GM18502 (cell line): ENCODE data around the gene TAF5.
"Not testable (repeated sequence)": the region's sequence is repeated elsewhere in the genome, so short reads cannot be mapped to it uniquely, and the experiment has no call there.

Experiments
- ATAC-seq: cut with Tn5 transposase; IDR thresholded peaks from one replicate; pipeline ENCODE4 v1.9.1; 2021; ENCODE audit warnings: mild to moderate bottlenecking; ENCODE audit not compliant: unreplicated experiment, poor library complexity

Gene TAF5

GRCh38 chr10:103367782-103368518 is at the start of gene TAF5:
Gene TAF5 (plus strand): TSS chr10:103367976. CDS start chr10:103367990, 14 bp downstream.
- peak; percentile 60 for ATAC-seq

GRCh38 chr10:103327906-103328305 is 39.9 kb upstream of the TAF5 start:
- ATAC-seq = no peak

GRCh38 chr10:103333934-103334520 is 33.7 kb upstream of the TAF5 start:
- no peak for ATAC-seq

GRCh38 chr10:103334567-103334966 is 33.2 kb upstream of the TAF5 start:
- no peak for ATAC-seq

- no peak for ATAC-seq
Observed at GRCh38 chr10:103336370-103336769, 31.4 kb upstream of the TAF5 start.

GRCh38 chr10:103350175-103350516 is 17.6 kb upstream of the TAF5 start:
- ATAC-seq = no peak

- ATAC-seq = peak; percentile 91
Observed at GRCh38 chr10:103350517-103351260, 17.1 kb upstream of the TAF5 start, which contains the start of gene PCGF6. Gene PCGF6 (minus strand): TSS chr10:103351140. CDS start chr10:103351066, 74 bp downstream.

GRCh38 chr10:103353281-103353680 is 14.5 kb upstream of the TAF5 start:
- no peak for ATAC-seq

- ATAC-seq = not testable (repeated sequence)
Observed at GRCh38 chr10:103354567-103354966, 13.2 kb upstream of the TAF5 start.

GRCh38 chr10:103355906-103356599 is 11.7 kb upstream of the TAF5 start:
- ATAC-seq = no peak

GRCh38 chr10:103359493-103359892 is 8.3 kb upstream of the TAF5 start:
- ATAC-seq = not testable (repeated sequence)

- not testable (repeated sequence) for ATAC-seq
Observed at GRCh38 chr10:103360791-103361190, 7.0 kb upstream of the TAF5 start.

GRCh38 chr10:103367379-103367781 is 396 bp upstream of the TAF5 start:
- ATAC-seq = no peak

- ATAC-seq = no peak
Observed at GRCh38 chr10:103373544-103373943, 5.8 kb downstream of the TAF5 start.

GRCh38 chr10:103374263-103374662 is 6.5 kb downstream of the TAF5 start:
- ATAC-seq = no peak

GRCh38 chr10:103382769-103383168 is 15.0 kb downstream of the TAF5 start:
- no peak for ATAC-seq

- no peak for ATAC-seq
Observed at GRCh38 chr10:103394180-103394579, 26.4 kb downstream of the TAF5 start.

GRCh38 chr10:103395754-103396066 is 27.9 kb downstream of the TAF5 start:
- no peak for ATAC-seq

- peak; percentile 99 for ATAC-seq
Observed at GRCh38 chr10:103396067-103396788, 28.5 kb downstream of the TAF5 start, which contains the start of the genes ATP5MK and PDCD11. Gene ATP5MK (minus strand): TSS chr10:103396475. CDS start chr10:103392457, 4,018 bp downstream. Gene PDCD11 (plus strand): TSS chr10:103396626. CDS start chr10:103398427, 1,801 bp downstream.

- no peak for ATAC-seq
Observed at GRCh38 chr10:103396789-103397087, 29.0 kb downstream of the TAF5 start.
